Breast epithelium (tissue), 3 donors: ENCODE data around the gene TMEM107.

Source experiments
- CTCF ChIP-seq, 3 donors: fragments of 450-650 bp; IDR thresholded peaks; one replicate each; pipeline ENCODE4 v1.5.1; 2016 to 2017; ENCODE audit warnings: antibody characterized with exemption in 3 of 3, mild to moderate bottlenecking in 3 of 3, moderate library complexity in 3 of 3
- POLR2A ChIP-seq: fragments of 450-650 bp; IDR thresholded peaks from one replicate; pipeline ENCODE4 v1.6.1; 2016; ENCODE audit warnings: antibody characterized with exemption, mild to moderate bottlenecking, moderate library complexity
- POLR2AphosphoS5 ChIP-seq, 3 donors: sonication (generic); formaldehyde crosslinking; IDR thresholded peaks; one replicate each; pipeline ENCODE4 v1.6.1; 2017; ENCODE audit warnings: antibody characterized with exemption in 3 of 3

GRCh38 chr17:8122924-8123694 is 53.1 kb downstream of the TMEM107 start:
- TF ChIP-seq CTCF (IDR thresholded peaks at IDR 0.05) (no peak), POLR2AphosphoS5 (IDR thresholded peaks at IDR 0.05) (no peak), POLR2A (no peak)
